ENCODE data around the gene S100P.
"Not testable (repeated sequence)": the region's sequence is repeated elsewhere in the genome, so short reads cannot be mapped to it uniquely, and the experiment has no call there.

The S100P gene

DNA sequence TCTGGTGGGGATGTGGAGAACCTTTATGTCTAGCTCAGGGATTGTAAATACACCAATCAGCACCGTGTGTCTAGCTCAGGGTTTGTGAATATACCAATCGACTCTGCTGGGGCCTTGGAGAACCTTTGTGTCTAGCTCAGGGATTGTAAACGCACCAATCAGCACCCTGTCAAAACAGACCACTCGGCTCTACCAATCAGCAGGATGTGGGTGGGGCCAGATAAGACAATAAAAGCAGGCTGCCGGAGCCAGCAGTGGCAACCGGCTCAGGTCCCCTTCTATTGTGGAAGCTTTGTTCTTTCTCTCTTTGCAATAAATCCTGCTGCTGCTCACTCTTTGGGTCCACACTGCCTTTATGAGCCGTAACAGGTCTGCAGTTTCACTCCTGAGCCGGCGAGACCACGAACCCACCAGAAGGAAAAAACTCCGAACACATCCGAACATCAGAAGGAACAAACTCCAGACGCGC, 20.5 kb upstream of the S100P start:
- DNase-seq (ENCODE audit: low read depth): not testable (repeated sequence)

DNA sequence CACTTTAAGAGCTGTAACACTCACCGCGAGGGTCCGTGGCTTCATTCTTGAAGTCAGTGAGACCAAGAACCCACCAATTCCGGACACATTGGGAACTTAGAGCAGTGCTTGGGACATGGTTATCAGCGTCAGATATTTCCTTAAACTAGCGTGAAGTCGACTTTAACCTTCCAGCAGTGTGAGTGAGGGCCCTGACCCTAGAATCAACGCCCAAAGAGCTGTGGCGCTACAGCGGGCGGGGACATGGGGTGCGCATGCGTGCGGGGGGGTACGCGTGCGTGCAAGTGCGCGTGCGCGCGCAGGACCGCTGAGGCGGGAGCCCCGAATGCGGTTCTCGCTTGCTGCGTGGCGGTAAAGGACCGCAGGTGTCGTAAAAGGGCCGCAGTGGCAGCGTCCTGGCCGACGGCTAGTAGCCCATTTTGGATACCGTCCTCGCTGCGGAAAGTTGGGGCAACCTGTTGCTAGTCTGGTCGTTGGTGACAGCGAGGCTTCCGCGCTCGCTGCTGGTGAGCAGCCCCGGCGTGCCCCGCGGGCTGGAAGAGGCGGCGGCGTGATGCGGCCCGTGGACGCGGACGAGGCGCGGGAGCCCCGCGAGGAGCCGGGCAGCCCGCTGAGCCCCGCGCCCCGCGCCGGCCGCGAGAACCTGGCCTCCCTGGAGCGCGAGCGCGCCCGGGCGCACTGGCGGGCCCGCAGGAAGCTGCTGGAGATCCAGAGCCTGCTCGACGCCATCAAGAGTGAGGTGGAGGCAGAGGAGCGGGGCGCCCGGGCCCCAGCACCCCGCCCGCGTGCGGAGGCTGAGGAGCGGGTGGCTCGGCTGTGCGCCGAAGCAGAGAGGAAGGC, 19.8 kb upstream of the S100P start:
- DNase-seq (ENCODE audit: low read depth): peak; percentile 93

DNA sequence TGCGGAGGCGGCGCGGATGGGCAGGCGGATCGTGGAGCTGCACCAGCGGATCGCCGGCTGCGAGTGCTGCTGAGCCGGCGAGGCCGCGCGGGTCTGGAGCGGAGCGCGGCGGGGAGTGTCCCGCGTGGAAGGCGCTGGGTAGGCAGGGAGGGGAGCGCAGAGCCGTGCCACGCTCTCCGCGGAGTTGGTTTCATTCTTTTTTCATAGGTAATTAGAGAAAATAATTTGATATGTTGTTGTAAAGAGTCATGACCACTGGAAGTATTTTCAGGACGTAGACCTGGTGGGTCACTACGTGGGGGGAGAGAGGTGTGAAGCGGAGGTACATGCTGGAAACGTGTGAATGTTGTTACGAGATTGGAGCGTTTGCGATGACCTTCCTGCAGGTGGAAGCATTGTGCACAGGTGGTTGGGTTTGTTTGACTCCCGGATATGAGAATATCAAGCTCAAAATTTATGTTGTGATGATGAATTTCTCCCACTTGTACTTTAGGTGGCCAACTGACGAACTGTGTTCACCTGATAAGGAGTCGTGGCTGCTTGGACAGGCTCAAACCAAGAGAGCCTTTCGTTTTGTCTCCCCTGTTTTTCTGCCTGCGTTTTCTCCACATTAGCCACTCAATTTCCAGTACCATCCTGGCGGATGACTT, 19.1 kb upstream of the S100P start:
- no peak for DNase-seq (ENCODE audit: low read depth)

DNA sequence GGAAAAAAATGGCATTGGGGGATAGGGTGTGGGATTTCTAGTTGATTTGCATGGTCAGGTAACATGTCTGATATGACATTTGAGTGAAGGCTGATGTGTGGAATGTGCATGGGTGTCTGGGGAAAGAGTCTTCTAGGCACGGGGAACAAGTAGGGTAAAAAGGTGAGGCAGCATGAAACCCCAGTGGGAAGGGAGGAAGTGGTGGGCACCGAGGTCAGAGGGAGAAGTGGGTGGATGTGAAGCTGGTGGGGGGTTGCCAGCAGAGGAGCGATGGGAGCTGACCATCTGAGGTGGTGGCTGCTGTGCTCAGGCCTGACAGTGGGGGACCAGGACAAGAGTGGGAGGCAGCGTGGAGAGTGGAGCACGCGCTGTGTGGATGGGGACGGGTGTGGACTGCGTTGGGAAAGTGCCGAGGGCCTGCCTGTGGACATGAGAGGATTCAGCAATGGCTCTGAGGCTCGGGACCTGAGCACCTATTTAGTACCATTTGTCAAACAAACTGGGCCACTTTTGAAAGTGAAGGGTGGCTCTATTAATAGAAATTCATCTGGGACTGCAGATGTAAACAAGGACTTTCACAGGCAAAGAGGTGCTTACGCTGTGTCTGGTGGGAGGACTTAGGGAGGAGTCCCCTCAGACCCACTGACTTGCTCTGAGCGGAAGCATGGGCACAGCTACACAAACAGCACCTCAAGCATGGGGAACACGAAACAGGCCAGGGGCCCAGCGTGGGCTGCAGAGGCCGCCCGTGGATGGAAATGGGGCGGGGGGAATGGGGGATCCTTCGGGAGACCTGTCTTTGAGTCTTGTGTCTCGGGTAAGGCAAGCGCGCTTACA, 16.7 kb upstream of the S100P start:
- DNase-seq (ENCODE audit: low read depth): no peak

DNA sequence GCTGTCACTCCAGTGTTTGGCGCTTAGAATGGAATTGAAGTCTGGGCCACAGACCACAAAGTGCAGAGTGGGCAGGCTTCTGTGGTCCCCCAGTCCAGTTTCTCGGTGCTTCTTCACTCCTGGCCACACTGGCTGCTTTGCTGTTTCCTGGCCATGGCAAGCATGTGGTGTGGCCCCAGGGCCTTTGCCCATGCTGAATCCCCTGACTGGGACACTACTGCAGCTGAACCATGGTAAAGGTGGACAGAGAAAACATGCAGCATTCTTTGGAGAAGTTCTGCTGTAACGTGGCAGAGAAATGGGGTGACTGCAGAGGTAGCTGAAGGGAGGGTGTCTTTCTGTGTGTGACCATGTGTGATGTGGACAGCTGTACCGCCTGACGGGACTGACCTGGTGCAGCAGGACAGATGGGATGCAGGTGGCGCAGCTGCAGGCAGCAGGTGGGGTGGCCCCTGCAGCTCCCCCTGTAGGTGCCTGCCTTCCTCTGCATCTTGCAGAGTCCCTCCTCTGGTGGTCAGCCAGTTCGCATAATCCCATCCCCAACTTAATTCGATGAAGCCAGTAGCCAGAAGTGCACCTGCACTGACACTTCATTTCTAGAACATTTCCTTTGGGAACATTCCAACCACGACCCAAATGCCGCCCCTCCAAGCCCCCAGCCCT, 13.2 kb upstream of the S100P start:
- no peak for DNase-seq (ENCODE audit: low read depth)

DNA sequence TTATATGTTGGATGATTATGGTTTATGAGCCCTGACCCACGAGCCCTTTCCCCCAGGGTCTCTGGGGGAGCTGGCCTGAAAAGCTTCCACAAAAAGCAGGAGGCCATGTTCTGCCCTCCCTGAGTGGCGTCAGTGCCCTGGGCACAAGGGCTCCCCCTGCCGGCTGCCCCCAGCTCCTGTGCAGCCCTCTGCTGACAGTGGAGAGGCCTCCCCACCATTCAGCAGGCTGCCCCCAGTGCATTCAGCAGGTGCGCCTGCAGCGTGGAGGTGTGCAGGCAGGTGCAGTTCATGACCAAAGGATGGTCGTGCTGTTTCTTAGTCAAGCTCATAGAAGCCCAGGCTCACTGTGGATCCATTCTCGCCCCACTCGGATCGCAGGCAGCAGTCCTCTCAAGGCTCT, 12.5 kb upstream of the S100P start:
- DNase-seq (ENCODE audit: low read depth): no peak

DNA sequence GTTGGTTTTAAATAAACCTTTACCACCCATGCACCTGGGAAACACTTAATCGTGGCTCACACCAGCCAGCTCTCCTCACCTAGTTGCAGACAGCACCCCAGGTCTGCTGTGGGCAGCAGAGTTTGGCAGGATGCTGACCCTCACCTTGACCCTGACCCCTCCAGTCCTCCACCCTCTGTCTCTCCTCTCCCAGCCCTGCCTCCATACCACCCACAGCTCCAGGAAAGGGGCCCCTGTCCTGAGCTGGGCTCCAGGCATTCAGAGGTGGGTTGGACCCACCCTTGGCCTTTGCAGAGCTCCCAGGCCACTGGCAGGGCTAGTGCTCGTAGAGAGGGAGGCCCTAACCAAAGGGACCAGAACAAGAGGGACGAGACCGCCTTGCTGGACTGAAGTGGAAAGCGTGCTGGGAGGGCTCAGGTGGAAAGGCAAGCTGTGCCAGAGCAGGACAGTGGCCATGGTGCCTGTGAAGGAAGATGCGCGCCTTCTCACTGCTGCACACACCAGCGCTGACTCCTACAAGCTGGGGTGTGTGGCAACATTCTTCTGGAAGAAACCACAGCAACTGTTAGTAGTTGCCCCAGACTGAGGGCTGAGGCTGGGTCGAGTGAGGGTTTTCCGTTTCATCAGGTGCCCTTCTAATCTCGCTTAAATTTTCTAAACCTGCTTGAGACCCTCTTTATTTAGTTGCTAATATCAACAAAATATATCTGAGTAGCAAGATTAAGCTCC, 10.7 kb upstream of the S100P start:
- no peak for DNase-seq (ENCODE audit: low read depth)

DNA sequence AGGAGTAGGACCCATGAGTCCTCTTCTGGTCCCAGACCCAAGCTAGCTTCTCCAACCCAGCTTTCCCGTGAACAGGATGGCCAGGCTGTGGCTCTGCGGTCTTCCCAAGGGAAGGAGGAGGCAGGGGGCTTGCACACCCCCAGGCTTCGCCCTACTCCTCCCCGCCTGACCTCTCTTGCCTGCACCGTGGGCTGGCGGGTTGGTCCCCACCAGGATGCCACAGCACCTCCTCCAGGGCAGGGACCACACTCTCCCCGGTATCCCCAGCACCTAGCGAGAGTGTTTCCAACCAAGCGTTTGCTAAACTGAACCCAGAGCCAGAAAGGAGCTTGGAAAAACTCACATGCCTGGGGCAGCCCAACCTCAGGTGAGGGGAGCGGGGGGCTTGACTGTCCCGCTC, 9.0 kb upstream of the S100P start:
- no peak for DNase-seq (ENCODE audit: low read depth)

DNA sequence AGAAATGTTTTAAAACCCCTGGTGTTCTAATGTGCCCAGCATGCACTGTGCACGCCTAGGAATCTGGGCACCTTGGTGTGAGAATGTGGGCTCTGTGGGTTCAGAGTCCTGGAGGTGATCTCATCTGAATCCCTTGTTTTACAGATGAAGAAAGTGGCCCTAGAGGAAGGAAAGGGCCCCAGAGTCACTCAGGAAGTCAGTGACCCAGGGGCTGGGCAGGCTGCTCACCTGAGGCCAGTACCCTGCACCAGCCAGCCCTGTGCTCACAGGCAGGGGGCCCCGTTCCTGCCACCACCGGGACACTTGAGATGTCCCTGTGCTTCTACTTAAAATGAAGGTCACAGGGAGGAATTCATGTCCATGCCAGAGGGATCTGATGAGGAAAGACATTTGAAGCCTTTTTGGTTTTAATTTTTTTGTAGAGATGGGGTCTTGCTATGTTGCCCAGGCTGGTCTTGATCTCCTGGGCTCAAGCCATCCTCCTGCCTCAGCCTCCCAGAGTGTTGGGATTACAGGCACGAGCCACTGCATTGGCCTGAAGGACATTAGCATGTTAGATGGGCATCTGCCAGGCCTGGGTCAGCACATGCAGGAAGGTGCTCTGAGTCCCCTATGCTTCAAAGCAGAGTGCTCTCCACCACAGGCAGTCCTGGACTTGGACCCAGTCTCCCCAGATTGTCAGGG, 7.4 kb upstream of the S100P start:
- no peak for DNase-seq (ENCODE audit: low read depth)

DNA sequence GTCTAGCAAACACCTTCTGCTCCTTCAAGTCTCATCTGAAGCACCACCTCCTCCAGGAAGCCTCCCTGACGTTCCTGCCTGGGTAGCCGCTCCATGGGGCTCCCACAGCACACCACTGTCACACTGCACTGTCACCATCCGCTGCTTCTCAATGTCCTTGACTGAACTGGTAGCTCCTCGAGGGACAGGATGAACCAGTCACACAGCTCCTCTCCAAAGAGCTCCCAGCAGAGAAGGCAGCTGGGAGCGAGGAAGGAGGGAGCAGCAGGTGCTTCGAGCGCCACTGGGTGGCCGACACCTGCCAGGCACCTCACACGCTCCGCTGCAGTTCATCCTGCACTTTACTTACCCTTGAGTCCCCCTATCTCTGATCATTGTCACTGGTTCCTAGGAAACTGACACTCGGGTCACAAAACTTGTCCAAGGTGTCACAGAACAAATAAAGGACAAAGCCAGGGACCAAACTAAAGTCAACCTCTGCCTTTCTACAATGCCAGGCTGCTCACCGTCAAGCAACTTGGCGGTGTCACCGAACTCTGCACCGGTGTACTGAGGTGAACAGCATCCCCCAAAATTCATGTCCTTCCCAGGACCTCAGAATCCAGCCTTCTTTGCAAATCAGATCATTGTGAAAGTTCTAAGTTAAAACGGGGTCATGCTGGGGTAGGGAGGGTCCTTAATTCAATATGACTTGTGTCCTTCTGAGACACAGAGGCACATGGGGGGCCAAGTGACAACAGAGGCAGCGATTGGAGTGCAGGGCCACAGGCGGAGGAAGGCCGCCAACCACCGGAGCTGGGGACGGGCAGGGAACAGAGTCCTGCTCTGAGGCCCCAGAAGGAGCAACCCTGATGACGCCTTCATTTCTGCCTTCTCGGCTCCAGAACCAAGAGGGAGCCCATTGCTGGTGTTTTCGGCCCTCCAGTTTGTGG, 5.5 kb upstream of the S100P start:
- no peak for DNase-seq (ENCODE audit: low read depth)

DNA sequence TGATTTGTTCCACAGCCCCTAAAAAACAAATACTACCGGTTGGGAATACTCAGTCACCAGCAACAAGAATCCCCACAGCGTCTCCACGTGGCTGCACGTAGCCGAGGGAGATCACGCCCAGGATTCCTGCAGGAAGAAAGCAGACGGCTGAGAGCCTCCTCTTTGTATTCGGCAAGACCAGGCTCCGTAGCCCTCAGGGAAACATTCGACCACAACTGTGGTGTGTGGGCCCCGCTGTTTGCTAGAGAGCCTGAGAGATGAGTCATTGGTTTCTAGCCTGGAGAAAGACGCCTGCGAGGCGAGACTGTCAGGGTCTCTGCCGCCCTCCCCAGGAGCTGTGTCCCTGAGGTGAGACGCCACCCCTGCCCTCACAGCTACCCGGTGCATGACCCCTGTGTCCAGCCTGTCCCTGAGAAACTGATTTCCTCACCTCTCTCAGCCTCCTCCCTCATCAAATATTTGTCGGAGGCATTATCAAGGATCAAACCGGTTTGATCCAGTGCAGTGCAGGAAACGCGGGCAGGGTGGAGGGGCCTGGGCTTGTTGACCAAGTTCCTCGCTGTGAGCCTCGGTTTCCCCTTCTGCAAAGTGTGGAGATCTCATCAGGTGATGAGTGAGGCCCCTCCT, 4.7 kb upstream of the S100P start:
- no peak for DNase-seq (ENCODE audit: low read depth)

DNA sequence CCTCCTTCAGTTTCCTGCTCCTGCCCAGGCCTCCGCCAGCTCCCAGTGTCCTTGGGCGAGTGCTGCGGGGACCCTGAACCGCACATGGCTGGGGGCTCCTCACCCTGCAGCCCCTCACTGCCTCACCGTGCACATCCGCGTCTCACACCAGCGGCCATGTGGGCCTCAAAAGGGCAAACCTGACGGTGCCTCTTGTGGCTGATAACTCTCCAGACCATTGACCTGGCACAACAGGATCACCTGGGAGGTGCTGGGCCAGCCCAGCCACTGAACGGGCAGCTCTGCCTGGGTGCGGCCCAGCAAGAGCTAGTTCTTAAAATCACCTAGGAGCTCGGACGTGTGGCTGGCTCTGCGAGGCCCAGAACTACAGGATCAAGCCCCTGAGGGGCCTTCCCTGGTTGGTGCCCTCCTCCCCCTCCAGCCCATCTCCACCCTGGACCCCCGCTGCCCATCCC, 4.1 kb upstream of the S100P start:
- DNase-seq (ENCODE audit: low read depth): no peak

DNA sequence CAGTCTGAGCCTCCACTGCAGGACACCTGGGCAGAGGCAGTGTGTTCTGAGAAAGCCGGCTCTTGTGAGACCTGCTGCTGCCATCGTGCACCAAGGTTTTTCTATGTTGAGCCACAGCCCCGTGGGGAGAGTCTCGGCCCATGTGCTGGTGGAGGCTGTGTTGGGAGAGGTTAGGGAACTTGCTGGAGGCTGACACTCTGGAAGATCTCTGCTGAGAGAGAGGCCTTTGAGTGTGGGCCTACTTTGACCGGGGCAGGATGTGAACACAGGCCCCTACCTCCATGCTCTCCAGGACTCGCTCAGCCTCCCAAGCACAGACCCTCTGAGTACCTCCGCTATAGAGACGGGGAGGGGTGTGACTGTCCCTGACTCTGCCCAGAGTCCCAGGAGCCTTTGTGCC, 1.3 kb upstream of the S100P start:
- DNase-seq (ENCODE audit: low read depth): no peak

DNA sequence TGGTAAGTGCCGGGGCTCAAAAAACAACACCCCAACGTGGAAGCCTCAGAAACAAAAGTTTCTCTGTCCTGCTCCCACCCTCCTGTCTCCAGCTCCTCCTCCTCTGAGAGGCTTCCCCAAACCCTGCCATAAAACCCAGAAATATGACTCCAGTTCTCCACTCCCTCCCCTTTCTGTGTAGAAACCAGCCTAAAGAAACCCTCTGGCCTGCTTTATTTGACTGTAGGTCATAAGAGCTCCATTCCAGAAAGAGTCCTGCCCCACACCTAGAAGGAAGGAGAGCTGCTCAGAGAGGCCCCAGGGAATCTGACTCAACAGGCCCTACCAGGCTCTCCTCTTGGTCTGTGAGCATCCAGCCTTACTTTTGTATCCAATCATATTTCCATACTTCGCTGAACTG, 872 bp upstream of the S100P start:
- no peak for DNase-seq (ENCODE audit: low read depth)

DNA sequence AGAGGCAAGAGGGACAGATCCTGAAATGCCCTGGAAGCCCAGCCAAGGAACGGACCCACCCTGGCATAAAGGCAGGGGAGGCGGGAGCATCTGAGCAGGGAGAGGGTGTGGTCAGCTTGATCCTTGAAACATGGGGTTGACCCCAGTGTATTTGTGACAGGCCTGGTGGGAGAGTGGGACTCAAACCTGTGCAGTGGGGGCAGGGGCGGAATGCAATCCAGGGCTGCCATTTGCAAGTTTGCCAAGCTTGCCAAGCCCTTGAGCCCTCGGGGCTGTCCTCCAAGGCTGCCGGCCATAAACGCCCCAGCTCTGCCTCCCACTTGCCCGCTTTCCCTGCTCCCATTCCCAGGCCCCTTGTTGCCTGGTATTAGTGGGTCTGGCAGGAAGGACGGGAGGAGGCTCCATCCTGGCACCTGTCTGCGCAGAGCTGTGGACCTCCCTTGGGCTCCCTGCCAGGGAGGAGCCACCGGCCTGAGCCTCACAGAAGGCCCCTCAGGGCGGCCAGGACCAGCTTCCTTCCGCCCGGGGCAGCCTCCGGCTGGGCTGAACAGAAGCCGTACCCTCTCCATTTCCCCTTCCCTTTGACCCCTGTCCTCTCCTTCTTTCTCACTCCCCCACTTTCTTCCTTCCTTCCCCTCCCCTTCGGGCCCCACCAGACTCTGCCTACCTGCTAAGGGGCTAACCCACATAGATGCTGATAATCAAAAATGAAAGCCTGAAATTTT, 661 bp downstream of the S100P start:
- DNase-seq (ENCODE audit: low read depth): no peak

DNA sequence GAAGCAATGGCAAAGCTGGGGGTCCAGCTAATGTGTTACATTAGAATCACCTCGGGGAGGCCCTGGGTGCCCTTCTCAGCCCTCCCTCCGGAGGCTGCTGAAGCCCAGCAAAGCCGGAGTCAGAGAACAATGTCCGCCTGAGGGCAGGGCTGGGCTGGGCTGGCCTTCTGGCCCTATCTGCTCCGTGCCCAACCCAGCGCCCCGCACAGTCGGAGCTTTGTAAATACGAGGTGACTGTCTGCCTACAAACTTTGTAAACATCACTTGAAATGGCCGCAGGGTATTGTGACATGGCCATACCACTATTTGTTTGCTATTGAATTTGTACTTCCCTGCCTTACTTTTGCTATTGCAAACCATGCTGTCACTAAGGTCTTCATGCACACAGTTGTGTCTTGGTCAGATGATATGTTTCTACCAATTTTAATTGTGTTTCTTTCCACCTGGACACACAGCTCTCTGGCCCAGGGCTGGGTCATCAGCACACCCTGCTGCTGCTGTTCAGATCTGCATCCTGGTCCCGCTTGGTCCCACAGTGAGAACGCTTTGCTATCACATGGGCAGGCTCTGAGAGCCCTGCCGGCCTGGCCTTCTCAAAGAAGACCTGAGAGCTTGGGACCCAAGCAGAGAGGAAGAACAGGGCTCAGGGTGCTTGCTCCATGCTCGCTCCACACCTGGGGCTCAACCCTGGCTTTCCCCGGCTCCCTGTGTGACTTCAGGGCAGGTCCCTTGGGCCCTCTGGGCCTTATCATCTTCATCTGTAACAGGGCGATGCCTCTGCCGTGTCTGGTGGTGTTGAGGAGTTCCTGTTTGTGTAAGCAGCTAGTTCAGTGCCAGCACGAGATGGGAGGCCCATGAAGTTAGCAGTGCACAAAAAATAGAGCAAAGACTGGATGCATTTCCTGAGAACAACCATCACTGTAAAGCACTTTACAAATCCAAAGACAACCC, 2.3 kb downstream of the S100P start:
- no peak for DNase-seq (ENCODE audit: low read depth)

DNA sequence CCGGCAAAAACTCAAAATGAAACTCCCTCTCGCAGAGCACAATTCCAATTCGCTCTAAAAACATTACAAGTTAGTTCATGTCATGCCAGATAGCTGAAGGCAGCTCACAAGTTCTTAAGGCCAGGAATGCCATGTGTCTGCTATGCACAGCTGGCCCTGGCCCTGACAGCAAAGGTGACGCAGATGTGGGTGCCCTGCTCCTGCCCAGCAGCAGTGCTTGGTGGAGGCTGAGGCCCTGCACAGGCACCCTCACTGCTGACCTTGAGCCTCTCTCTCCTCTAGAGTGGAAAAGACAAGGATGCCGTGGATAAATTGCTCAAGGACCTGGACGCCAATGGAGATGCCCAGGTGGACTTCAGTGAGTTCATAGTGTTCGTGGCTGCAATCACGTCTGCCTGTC, 2.9 kb downstream of the S100P start:
- DNase-seq (ENCODE audit: low read depth): no peak
